ENCODE measurements around the gene PRKAR1A. TPM values are rescaled to one million over a fixed set of nuclear protein-coding genes. Genes with fewer than 3 reads are reported as not detected.

PRKAR1A gene
- total and polyA plus RNA-seq, 8 donors, result 22.6 to 137 (median 74.7) TPM

- 73 to 90% methylated on average over 2 of the region's 2 CpGs for WGBS, 2 donors
- Histone ChIP-seq H3K4me3 (no peak overlapping the region), H3K27me3 (no peaks in the 10 kb centered on the region), H3K27ac (no peak overlapping the region), H3K4me1 (no peaks in the 10 kb centered on the region), H3K9me3 (no peaks in the 10 kb centered on the region), H3K36me3 (no peaks in the 10 kb centered on the region)
- FAIRE-seq, result no peak
- no peak for TF ChIP-seq CTCF (IDR thresholded peaks at IDR 0.05)
- ATAC-seq, result no peak
- DNase-seq, result no peak
- intact Hi-C loops (cut with DNase I), result no loop called here
Observed at GRCh38 chr17:68568581-68568980, 56.4 kb downstream of the PRKAR1A start.

GRCh38 chr17:68569346-68569745 lies 57.1 kb downstream of the PRKAR1A start:
- no peak for FAIRE-seq

GRCh38 chr17:68570526-68570925 lies 58.3 kb downstream of the PRKAR1A start:
- no peak for FAIRE-seq
- H3K4me3 ChIP-seq, result no peak overlapping the region
- WGBS, 2 donors, result 78 to 79% methylated on average over 1 of the region's 1 CpG
- no peaks in the 10 kb centered on the region for H3K27me3 ChIP-seq
- intact Hi-C loops (cut with DNase I), result no loop called here
- no peak for ATAC-seq
- no peak overlapping the region for H3K27ac ChIP-seq
- no peak for TF ChIP-seq CTCF (IDR thresholded peaks at IDR 0.05)
- DNase-seq, result no peak
- no peaks in the 10 kb centered on the region for H3K9me3 ChIP-seq
- H3K4me1 ChIP-seq, result no peaks in the 10 kb centered on the region
- no peaks in the 10 kb centered on the region for H3K36me3 ChIP-seq

More at GRCh38 chr17:68569346-68569745, 57.1 kb downstream of the PRKAR1A start:
- Histone ChIP-seq H3K9me3 (no peaks in the 10 kb centered on the region), H3K27ac (no peak overlapping the region), H3K27me3 (no peaks in the 10 kb centered on the region), H3K4me1 (no peaks in the 10 kb centered on the region), H3K36me3 (no peaks in the 10 kb centered on the region), H3K4me3 (no peak overlapping the region)
- no peak for TF ChIP-seq CTCF (IDR thresholded peaks at IDR 0.05)
- intact Hi-C loops (cut with DNase I), result no loop called here
- DNase-seq (no peak), ATAC-seq (no peak)

GRCh38 chr17:68572138-68572842 lies 60.1 kb downstream of the PRKAR1A start:
- DNase-seq, result no peak
- Histone ChIP-seq H3K4me1 (no peaks in the 10 kb centered on the region), H3K27me3 (no peaks in the 10 kb centered on the region), H3K36me3 (no peaks in the 10 kb centered on the region), H3K27ac (no peak overlapping the region), H3K4me3 (no peak overlapping the region), H3K9me3 (no peaks in the 10 kb centered on the region)
- intact Hi-C loops (cut with DNase I), result no loop called here
- WGBS, 2 donors, result 88 to 94% methylated on average over 6 of the region's 6 CpGs
- no peak for FAIRE-seq
- no peak for TF ChIP-seq CTCF (IDR thresholded peaks at IDR 0.05)
- no peak for ATAC-seq

- Histone ChIP-seq H3K27ac (no peak overlapping the region), H3K4me3 (no peak overlapping the region), H3K4me1 (no peaks in the 10 kb centered on the region), H3K36me3 (no peaks in the 10 kb centered on the region), H3K27me3 (no peaks in the 10 kb centered on the region), H3K9me3 (no peaks in the 10 kb centered on the region)
- FAIRE-seq (no peak), DNase-seq (no peak), ATAC-seq (no peak)
- intact Hi-C loops (cut with DNase I), result no loop called here
- WGBS, 2 donors, result 93 to 96% methylated on average over 1 of the region's 1 CpG
- TF ChIP-seq CTCF (IDR thresholded peaks at IDR 0.05), result no peak
Observed at GRCh38 chr17:68573338-68573737, 61.1 kb downstream of the PRKAR1A start.

All from pancreas (tissue), 10 donors.